ENCODE measurements around the gene PRODH2. TPM values are rescaled to one million over a fixed set of nuclear protein-coding genes. Genes with fewer than 3 reads are reported as not detected.
A peak's percentile ranks its signal among the peaks of the same experiment; 100 is the strongest.
"Not testable (repeated sequence)": the region's sequence is repeated elsewhere in the genome, so short reads cannot be mapped to it uniquely, and the experiment has no call there.

PRODH2 gene
- total RNA-seq, 1 donor from 2014 or later, result not detected

DNA sequence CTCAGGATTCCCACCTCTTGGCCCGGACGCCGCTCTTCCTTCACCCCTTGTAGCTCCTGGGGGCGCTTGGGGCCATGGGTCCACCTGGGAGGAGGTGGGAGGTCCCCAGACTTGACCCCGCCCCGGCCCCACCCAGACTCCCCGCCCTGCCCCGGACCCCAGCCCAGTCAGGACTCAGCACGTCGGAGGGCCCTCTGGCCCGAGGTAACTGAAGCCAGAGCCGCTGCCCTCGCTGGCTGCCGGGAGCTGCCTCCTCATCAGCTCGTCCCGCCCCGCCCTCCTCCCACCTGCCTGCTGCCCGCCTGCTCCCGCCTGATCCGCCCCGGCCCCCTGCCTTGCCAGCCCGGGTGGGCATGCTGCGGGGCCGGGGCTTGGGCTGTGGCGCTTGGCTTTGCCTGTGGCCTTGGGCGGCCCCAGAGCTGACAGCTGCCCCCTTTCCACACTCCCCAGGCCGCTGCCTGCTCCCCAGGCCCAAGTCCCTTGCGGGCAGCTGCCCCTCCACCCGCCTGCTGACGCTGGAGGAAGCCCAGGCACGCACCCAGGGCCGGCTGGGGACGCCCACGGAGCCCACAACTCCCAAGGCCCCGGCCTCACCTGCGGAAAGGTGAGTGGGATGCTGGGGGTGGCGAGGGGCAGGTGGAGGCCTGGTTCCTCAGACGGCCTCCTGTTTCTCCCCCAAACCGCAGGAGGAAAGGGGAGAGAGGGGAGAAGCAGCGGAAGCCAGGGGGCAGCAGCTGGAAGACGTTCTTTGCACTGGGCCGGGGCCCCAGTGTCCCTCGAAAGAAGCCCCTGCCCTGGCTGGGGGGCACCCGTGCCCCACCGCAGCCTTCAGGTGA, 27.9 kb downstream of the PRODH2 start:
- no peak for FAIRE-seq
- no peak for DNase-seq (ENCODE audit: low spot score in 2 of 2)

- DNase-seq (ENCODE audit: low spot score in 2 of 2) (no peak), FAIRE-seq (no peak)
Measured at GRCh38 chr19:35783469-35784434, 28.9 kb downstream of the PRODH2 start.

GRCh38 chr19:35782589-35782988, 30.1 kb downstream of the PRODH2 start:
- FAIRE-seq, result no peak

GRCh38 chr19:35781650-35782049, 31.0 kb downstream of the PRODH2 start:
- DNase-seq (ENCODE audit: low spot score in 2 of 2), result no peak
- FAIRE-seq, result no peak

More at GRCh38 chr19:35782589-35782988, 30.1 kb downstream of the PRODH2 start:
- no peak for DNase-seq (ENCODE audit: low spot score in 2 of 2)

DNA sequence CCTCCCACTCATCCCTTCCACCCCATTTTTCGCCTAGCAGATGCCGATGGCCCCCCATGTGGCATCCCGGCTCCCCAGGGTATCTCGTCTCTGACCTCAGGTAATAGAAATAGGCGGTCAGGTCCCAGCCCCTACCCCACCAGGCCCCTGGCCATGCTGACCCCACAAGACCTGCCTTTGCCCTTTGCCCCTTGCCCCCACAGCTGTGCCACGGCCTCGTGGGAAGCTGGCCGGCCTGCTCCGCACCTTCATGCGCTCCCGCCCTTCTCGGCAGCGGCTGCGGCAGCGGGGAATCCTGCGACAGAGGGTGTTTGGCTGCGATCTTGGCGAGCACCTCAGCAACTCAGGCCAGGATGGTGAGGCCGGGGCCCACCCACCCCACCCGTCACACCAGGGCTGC, 31.9 kb downstream of the PRODH2 start:
- DNase-seq (ENCODE audit: low spot score in 2 of 2), result no peak
- FAIRE-seq, result no peak

- no peak for DNase-seq (ENCODE audit: low spot score in 2 of 2)
- no peak for FAIRE-seq
Measured at GRCh38 chr19:35780058-35780457, 32.6 kb downstream of the PRODH2 start.

- FAIRE-seq, result no peak
Measured at GRCh38 chr19:35779033-35779432, 33.6 kb downstream of the PRODH2 start.

DNA sequence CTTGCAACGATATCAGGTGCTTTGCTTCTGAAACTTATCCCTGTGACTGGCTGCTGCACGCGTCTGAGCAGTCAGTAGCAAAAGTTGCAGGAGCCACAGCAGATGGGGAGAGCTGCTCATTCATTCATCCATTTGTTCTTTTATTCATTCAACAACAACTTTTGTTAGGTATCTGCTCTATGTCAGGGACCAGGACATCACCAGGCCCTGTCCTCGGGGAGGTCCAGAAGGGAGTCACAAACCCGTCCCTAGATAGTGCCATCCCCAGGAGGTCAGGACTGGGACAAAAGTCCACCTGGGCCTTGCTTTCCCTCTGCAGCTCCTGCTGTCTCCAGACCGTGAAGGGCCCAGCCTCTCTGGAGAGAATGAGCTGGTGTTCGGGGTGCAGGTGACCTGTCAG, 34.7 kb downstream of the PRODH2 start:
- no peak for FAIRE-seq

More at GRCh38 chr19:35779033-35779432, 33.6 kb downstream of the PRODH2 start:
- no peak for DNase-seq (ENCODE audit: low spot score in 2 of 2)

GRCh38 chr19:35777086-35777841, 35.4 kb downstream of the PRODH2 start:
- FAIRE-seq (no peak), DNase-seq (ENCODE audit: low spot score in 2 of 2) (peak in 1 of 2 donors; percentile 68)

More for the DNA sequence above, 34.7 kb downstream of the PRODH2 start:
- DNase-seq (ENCODE audit: low spot score in 2 of 2), result no peak

DNA sequence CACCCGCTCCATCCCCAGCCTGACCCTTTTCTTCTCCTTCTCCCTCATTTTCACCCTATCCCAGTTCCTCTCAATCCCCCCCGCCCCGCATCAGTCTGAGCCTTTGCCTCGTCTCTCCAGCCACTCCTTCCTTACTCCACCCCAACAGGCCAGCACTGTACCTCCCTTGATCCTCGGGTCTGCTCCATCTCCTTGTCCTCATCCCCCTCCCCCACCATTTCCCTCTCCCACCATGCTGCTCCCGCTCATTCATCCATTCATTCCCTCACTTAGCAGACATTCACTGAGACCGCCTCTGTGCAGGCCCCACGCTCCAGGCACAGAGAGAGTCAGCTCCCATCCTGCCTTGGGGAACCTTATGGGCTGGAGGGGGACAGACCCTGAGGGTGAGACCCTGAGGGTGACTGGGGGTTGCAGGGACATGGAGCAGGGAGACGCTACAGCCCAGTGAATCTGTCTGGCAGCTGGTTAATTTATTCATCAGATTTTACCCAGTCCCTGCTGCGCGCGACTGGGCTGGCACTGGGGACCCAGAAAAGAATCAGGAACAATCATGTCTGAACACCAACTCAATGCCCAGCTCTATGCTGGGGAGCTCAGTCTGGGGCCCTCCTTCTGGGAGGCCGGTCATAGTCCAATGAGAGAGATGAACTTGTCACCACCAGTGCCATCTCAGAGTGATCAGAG, 36.4 kb downstream of the PRODH2 start:
- FAIRE-seq (no peak), DNase-seq (ENCODE audit: low spot score in 2 of 2) (peak in 1 of 2 donors; percentile 25)

DNA sequence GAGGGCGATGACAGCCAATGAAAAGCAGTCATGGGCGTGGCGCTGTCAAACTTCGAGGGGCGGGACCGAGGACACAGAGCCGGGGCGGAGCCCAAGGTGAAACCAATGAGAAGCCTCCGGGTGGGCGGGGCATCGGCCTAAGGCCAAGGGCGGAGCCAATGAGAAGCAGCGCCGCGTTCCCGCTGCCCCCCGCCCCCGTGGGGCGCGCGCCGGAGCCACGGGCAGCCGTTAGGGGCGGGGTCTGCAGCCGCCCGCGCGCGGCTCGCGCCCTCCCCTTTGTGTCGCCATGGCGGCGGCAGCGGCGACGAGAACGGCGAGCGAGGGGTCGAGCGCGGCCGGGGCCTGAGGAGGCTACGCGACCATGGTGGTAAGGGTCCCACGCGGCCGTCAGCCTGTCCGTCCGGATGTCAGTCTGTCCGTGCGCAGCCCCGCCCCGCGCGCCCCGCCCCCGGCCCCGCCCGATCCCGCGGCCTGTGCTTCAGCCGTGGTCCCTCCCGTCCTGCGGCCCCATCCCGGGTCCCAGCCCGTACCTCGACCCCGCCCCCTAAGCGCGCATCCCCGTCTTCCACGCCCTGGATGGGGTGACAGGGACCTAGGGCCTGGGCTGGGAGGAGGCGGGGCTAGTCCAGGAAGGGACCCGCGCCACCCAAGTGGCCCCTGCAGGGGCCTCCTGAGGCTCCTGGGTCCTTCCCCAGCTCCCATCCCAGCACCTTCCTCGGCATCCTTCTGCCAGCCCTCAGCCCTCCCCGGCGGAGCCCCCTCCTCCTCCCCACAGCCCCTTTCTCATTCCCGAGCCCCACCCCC, 37.1 kb downstream of the PRODH2 start, which contains the start of gene ARHGAP33:
Gene ARHGAP33 (plus strand): TSS at position 267 of the 804 bp plus-strand sequence. CDS start 95 bp downstream, at position 362.
- FAIRE-seq (peak; percentile 30), DNase-seq (ENCODE audit: low spot score in 2 of 2) (peak; percentile 98 to 99)

DNA sequence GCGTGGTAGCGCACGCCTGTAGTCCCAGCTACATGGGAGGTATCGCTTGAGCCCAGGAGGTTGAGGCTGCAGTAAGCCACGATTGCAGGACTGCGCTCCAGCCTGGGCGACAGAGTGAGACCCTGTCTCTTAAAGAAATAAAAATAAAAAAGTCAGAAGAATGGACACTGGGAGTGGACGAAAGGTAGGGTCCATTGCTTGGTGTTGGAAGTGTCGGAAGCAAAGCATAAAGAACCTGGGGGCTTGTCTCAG, 37.7 kb downstream of the PRODH2 start:
- no peak for FAIRE-seq
- no peak for DNase-seq (ENCODE audit: low spot score in 2 of 2)

GRCh38 chr19:35774274-35775045, 38.2 kb downstream of the PRODH2 start:
- DNase-seq (ENCODE audit: low spot score in 2 of 2), result peak in 1 of 2 donors; percentile 22
- no peak for FAIRE-seq

- FAIRE-seq (no peak), DNase-seq (ENCODE audit: low spot score in 2 of 2) (no peak)
Measured at GRCh38 chr19:35773020-35773806, 39.4 kb downstream of the PRODH2 start.

GRCh38 chr19:35772362-35772761, 40.3 kb downstream of the PRODH2 start:
- FAIRE-seq; DNase-seq (ENCODE audit: low spot score in 2 of 2): not testable (repeated sequence)

DNA sequence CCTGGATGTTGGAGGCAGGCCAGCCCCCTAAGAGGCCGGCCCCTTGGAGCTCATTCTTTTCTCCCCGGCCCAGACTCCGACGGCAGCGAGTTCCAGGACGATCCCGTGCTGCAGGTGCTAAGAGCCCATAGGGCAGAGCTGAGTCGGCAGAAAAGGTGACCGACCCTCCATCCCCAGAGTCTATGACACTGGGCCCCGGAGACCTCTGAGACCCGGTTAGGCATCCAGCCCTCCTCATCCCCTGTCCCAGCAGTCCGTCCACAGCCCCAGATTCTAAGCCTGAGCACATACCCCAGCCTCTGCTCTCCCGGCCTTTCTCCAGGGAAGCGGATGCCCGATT, 44.6 kb downstream of the PRODH2 start:
- DNase-seq (ENCODE audit: low spot score in 2 of 2), result peak in 1 of 2 donors; percentile 8
- FAIRE-seq, result no peak

DNA sequence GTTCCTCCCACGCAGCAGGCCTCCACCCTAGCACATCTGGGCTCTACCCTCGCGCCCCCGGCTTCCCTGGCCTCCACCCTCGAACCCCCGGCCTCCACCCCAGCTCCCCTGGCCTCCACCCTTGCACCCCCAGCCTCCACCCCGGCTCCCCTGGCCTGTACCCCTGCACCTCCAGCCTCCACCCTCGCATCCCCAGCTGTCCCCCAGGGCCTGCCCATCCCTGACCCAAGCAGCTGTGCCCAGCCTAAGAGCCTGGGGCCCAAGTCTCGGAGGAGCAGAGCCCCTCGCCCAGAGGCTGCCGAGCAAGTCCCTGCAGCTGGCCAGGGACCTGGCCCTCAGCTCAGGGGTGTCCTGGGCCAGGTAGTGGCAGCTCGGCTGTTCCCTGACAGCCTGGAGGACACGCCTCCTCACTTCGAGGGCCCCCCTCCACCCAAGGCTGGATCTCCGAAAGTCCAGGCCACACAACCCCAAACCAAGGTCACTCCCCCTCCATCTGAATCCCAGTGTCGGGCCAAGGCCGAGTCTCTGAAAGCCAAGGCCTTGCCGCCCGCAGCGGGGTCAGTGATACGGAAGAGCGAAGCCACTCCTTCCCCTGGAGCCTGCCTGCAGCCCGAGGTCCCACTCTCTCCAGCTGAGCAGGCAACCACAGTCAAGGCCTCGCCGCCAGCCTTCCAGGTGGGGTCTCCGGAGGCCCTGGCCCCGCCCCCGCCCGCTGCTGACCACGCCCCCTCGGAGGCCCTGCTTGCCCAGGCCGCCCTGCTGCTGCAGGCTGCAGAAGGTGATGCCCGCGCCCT, 45.2 kb downstream of the PRODH2 start:
- DNase-seq (ENCODE audit: low spot score in 2 of 2), result peak in 1 of 2 donors; percentile 17
- no peak for FAIRE-seq

All from frontal cortex (tissue), 4 donors.